H9 (cell line): Measurements from ENCODE around the gene EEF1G. TPM values are rescaled to one million over a fixed set of nuclear protein-coding genes. Genes with fewer than 3 reads are reported as not detected.

ENCODE experiments used
- DNase-seq: peaks from one replicate; pipeline ENCODE4 v3.0.0-alpha.2; 2017
- H2AFZ ChIP-seq: one replicate; pipeline ENCODE4 v1.6.1; 2013; ENCODE audit warnings: mild to moderate bottlenecking, low read length, control low read depth, moderate library complexity
- H2AK5ac ChIP-seq: 2 replicates; pipeline ENCODE4 v1.6.1; 2013; ENCODE audit warnings: low read length, control low read depth, mixed read lengths; ENCODE audit not compliant: insufficient read length
- H2BK120ac ChIP-seq: one replicate; pipeline ENCODE4 v1.6.1; 2013; ENCODE audit warnings: low read depth, mild to moderate bottlenecking, low read length, control low read depth, inconsistent platforms; ENCODE audit not compliant: poor library complexity, severe bottlenecking
- H2BK12ac ChIP-seq: 2 replicates; pipeline ENCODE4 v1.6.1; 2013; ENCODE audit warnings: low read length, control low read depth, mixed read lengths, low read depth; ENCODE audit not compliant: insufficient read length
- H2BK15ac ChIP-seq: 2 replicates; pipeline ENCODE4 v1.6.1; 2013; ENCODE audit warnings: low read depth, low read length, control low read depth
- H2BK20ac ChIP-seq: one replicate; pipeline ENCODE4 v1.6.1; 2013; ENCODE audit warnings: low read depth, mild to moderate bottlenecking, low read length, control low read depth, inconsistent platforms; ENCODE audit not compliant: poor library complexity, severe bottlenecking
- H2BK5ac ChIP-seq: 2 replicates; pipeline ENCODE4 v1.6.1; 2013; ENCODE audit warnings: low read length, control low read depth, mixed read lengths; ENCODE audit not compliant: insufficient read length
- H3K14ac ChIP-seq: 2 replicates; pipeline ENCODE4 v1.6.1; 2013; ENCODE audit warnings: low read length, control low read depth; ENCODE audit not compliant: insufficient read depth
- H3K18ac ChIP-seq: 2 replicates; pipeline ENCODE4 v1.6.1; 2013; ENCODE audit warnings: low read depth, mild to moderate bottlenecking, mixed read lengths, low read length, control low read depth; ENCODE audit not compliant: insufficient read length
- H3K23ac ChIP-seq: 2 replicates; pipeline ENCODE4 v1.6.1; 2013; ENCODE audit warnings: low read length, control low read depth, mixed read lengths, low read depth; ENCODE audit not compliant: insufficient read length
- H3K23me2 ChIP-seq: 2 replicates; pipeline ENCODE4 v1.6.1; 2013; ENCODE audit warnings: low read depth, mild to moderate bottlenecking, mixed read lengths, low read length, control low read depth; ENCODE audit not compliant: insufficient read length, poor library complexity, severe bottlenecking
- H3K27ac ChIP-seq: 2 replicates; pipeline ENCODE4 v1.5.1; 2013; ENCODE audit warnings: low read length, control low read depth, mixed read lengths, low read depth; ENCODE audit not compliant: insufficient read length
- H3K27me3 ChIP-seq: 2 replicates; pipeline ENCODE4 v1.6.1; 2013; ENCODE audit warnings: low read length, control low read depth, inconsistent platforms; ENCODE audit not compliant: insufficient read depth
- H3K4ac ChIP-seq: 2 replicates; pipeline ENCODE4 v1.6.1; 2013; ENCODE audit warnings: low read depth, mild to moderate bottlenecking, control low read depth, inconsistent platforms, low read length, moderate library complexity
- H3K4me1 ChIP-seq: 2 replicates; pipeline ENCODE4 v1.6.1; 2013; ENCODE audit warnings: low read length, control low read depth, inconsistent platforms; ENCODE audit not compliant: insufficient read depth
- H3K4me2 ChIP-seq: 2 replicates; pipeline ENCODE4 v1.6.1; 2013; ENCODE audit warnings: low read length, control low read depth, mixed read lengths; ENCODE audit not compliant: insufficient read length, insufficient read depth
- H3K56ac ChIP-seq: 2 replicates; pipeline ENCODE4 v1.6.1; 2013; ENCODE audit warnings: low read depth, mild to moderate bottlenecking, mixed read lengths, low read length, control low read depth; ENCODE audit not compliant: insufficient read length
- H3K79me1 ChIP-seq: 2 replicates; pipeline ENCODE4 v1.6.1; 2013; ENCODE audit warnings: low read depth, mild to moderate bottlenecking, moderate library complexity, low read length, control low read depth, inconsistent platforms; ENCODE audit not compliant: insufficient read depth, poor library complexity, severe bottlenecking
- H3K79me2 ChIP-seq: 2 replicates; pipeline ENCODE4 v1.6.1; 2013; ENCODE audit warnings: low read length, control low read depth, inconsistent platforms; ENCODE audit not compliant: insufficient read depth
- H3K9ac ChIP-seq: 2 replicates; pipeline ENCODE4 v1.6.1; 2013; ENCODE audit warnings: low read length, control low read depth, mixed read lengths; ENCODE audit not compliant: insufficient read length; ENCODE audit errors: extremely low read depth
- H3K9me3 ChIP-seq: one replicate; pipeline ENCODE4 v1.6.1; 2013; ENCODE audit warnings: low read depth, low read length, inconsistent platforms; ENCODE audit not compliant: control insufficient read depth
- H3T11ph ChIP-seq: one replicate; pipeline ENCODE4 v1.6.1; 2013; ENCODE audit warnings: mild to moderate bottlenecking, low read length, control low read depth, inconsistent platforms
- H4K20me1 ChIP-seq: one replicate; pipeline ENCODE4 v1.6.1; 2013; ENCODE audit not compliant: control insufficient read depth, insufficient read length, insufficient read depth
- H4K5ac ChIP-seq: 2 replicates; pipeline ENCODE4 v1.6.1; 2013; ENCODE audit warnings: low read depth, mild to moderate bottlenecking, mixed read lengths, low read length, control low read depth; ENCODE audit not compliant: insufficient read length
- H4K8ac ChIP-seq: replicated peaks from 2 replicates; pipeline ENCODE4 v1.6.1; 2013; ENCODE audit warnings: low read length, control low read depth, mixed read lengths, low read depth; ENCODE audit not compliant: insufficient read length
- H4K91ac ChIP-seq: 2 replicates; pipeline ENCODE4 v1.6.1; 2013; ENCODE audit warnings: low read depth, mild to moderate bottlenecking, moderate library complexity, mixed read lengths, low read length, control low read depth; ENCODE audit not compliant: insufficient read length
- H3K27ac Mint-ChIP-seq, 3 experiments: 2 replicates in 2 of 3; 3 replicates in 1 of 3; pipeline ENCODE4 v1.8.0; 2020 to 2021; ENCODE audit warnings: mixed read lengths in 3 of 3, mild to moderate bottlenecking in 1 of 3, moderate library complexity in 1 of 3
- H3K27me3 Mint-ChIP-seq: 2 replicates; pipeline ENCODE4 v1.8.0; 2021; ENCODE audit warnings: low read depth, mild to moderate bottlenecking, moderate library complexity, mixed read lengths
- H3K36me3 Mint-ChIP-seq, 3 experiments: 2 replicates in 2 of 3; 3 replicates in 1 of 3; pipeline ENCODE4 v1.8.0; 2020 to 2021; ENCODE audit warnings: low read depth in 3 of 3, mixed read lengths in 3 of 3; ENCODE audit not compliant: insufficient read depth in 1 of 3
- H3K4me1 Mint-ChIP-seq, 2 experiments: 2 replicates each; pipeline ENCODE4 v1.8.0; 2020; ENCODE audit warnings: mixed read lengths in 2 of 2
- H3K4me3 Mint-ChIP-seq, 2 experiments: 2 replicates in 1 of 2; 3 replicates in 1 of 2; pipeline ENCODE4 v1.8.0; 2020 to 2021; ENCODE audit warnings: mild to moderate bottlenecking in 2 of 2, mixed read lengths in 2 of 2, moderate library complexity in 1 of 2
- H3K9me3 Mint-ChIP-seq, 2 experiments: 2 replicates in 1 of 2; 3 replicates in 1 of 2; pipeline ENCODE4 v1.8.0; 2020; ENCODE audit warnings: mild to moderate bottlenecking in 2 of 2, mixed read lengths in 2 of 2, moderate library complexity in 1 of 2
- CTCF ChIP-seq: fragments of 200-600 bp; sonication (generic); conservative IDR thresholded peaks from 3 replicates; pipeline ENCODE4 v1.8.0; 2021; ENCODE audit warnings: antibody characterized with exemption, mild to moderate bottlenecking
- WGBS: extraction: QIAGEN DNeasy Blood & Tissue Kit; methylation state at CpG from one replicate; pipeline ENCODE4 v1.1.7; 2013; ENCODE audit warnings: missing lambda C conversion rate, low lambda C conversion rate, mixed read lengths; ENCODE audit not compliant: insufficient read length; ENCODE audit errors: extremely low coverage; 5-methylcytosine and 5-hydroxymethylcytosine counted together
- total RNA-seq: library from RNA; stranded (reverse); gene quantifications from 2 replicates; pipeline ENCODE4 v1.2.1, GENCODE V29; 2021

EEF1G gene
- total RNA-seq, 1 experiment from 2014 or later, result 1,790 TPM

DNA sequence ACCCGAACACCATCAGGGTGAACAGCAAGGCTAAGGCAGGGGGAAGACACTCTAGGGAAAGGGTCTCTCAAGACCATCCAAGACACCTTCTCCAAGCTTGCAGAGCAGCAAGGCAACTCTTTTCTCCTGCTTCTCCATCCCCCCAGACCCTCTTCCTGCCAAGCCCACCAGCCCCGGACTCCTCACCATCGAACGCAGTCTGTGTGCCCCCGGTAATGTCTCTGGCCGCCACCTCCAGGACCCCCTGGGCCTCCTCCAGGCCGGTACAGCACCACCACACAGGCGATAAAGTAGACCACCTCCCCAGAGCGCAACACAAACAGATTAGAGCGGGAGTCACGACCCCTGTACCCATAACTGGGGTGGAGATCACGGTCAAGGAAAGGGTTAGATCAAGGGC lies 35.1 kb upstream of the EEF1G start:
- H3K23ac ChIP-seq, result no peak overlapping the region

More for the DNA sequence above, 35.1 kb upstream of the EEF1G start:
- Histone ChIP-seq H2BK120ac (no peak overlapping the region), H3K56ac (no peak overlapping the region), H4K8ac (no peak overlapping the region), H4K5ac (no peak overlapping the region), H3K27ac (no peak overlapping the region), H2AFZ (no peak overlapping the region), H3K9ac (no peak overlapping the region), H3K27me3 (peaks cover under 1% of the 10 kb centered on the region; the same call in 1 of the 2 replicates), H2BK20ac (no peak overlapping the region), H3K9me3 (no peaks in the 10 kb centered on the region), H3K23me2 (peaks cover 13% of the 10 kb centered on the region), H2BK15ac (no peak overlapping the region), H4K20me1 (peaks cover 2% of the 10 kb centered on the region), H3K4me1 (no peaks in the 10 kb centered on the region), H3K4me2 (no peak overlapping the region), H3K14ac (no peak overlapping the region), H2AK5ac (no peak overlapping the region), H3K4ac (no peak overlapping the region), H4K91ac (no peak overlapping the region), H3T11ph (no peak overlapping the region), H3K79me1 (no peaks in the 10 kb centered on the region), H2BK5ac (no peak overlapping the region), H2BK12ac (no peak overlapping the region), H3K79me2 (no peaks in the 10 kb centered on the region), H3K18ac (no peak overlapping the region)
- TF ChIP-seq CTCF, result no peak
- peaks cover 13% of the 10 kb centered on the region for H3K27me3 Mint-ChIP-seq
- peaks cover 2 to 20% (median 5%) of the 10 kb centered on the region in 3 experiments; a peak in 6 of 7 replicates for H3K36me3 Mint-ChIP-seq
- peaks cover 31 to 59% of the 10 kb centered on the region in 2 experiments for H3K4me1 Mint-ChIP-seq
- WGBS, result no CpG with 5 or more reads among the region's 12 CpGs
- DNase-seq, result no peak
- no peak overlapping the region for H3K27ac Mint-ChIP-seq
- peak overlapping the region in 1 of 2 experiments; percentile 8; a peak in 1 of 5 replicates for H3K4me3 Mint-ChIP-seq
- H3K9me3 Mint-ChIP-seq, result no peaks in the 10 kb centered on the region
